NCI-H1694 treated with DMSO at 0.1 percent for 48 hours (cell line): ENCODE results near the gene NUP188.
A peak's percentile ranks its signal among the peaks of the same experiment; 100 is the strongest.
"Not testable (repeated sequence)": the region's sequence is repeated elsewhere in the genome, so short reads cannot be mapped to it uniquely, and the experiment has no call there.

Experiments
- DNase-seq: peaks from one replicate; lab custom pipeline; 2025; lab: John Stamatoyannopoulos, UW

Gene NUP188

GRCh38 chr9:129028192-129028966 is 80.9 kb downstream of the NUP188 start, which contains the start of gene SH3GLB2:
TSS of gene SH3GLB2 (minus strand) at chr9:129028331. CDS start at chr9:129028154, 177 bp downstream.
- DNase-seq, result peak; percentile 66

DNA sequence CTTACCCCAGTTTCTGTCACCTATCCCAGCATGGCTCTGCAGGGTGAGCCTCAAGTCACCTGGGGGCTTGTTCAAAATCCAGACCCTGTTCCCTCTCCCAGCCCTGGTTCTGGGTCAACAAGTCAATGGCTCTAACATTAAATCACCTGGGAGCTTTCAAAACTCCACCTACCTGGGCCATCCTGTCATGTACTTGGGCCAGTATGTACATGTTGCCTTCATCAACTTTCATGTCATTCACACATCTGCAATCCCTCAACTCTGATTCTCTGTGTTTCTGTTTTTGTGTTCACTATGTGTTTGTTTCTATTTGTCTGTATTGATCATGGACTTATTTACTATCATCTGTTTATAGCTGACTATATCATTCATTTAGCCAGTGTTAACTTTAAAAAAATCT is 82.7 kb downstream of the NUP188 start:
- DNase-seq, result no peak

GRCh38 chr9:129031514-129031913 is 84.0 kb downstream of the NUP188 start:
- no peak for DNase-seq

- no peak for DNase-seq
Measured at GRCh38 chr9:129032541-129033159, 85.2 kb downstream of the NUP188 start.

- DNase-seq, result no peak
Measured at GRCh38 chr9:129033216-129033615, 85.7 kb downstream of the NUP188 start.

- not testable (repeated sequence) for DNase-seq
Measured at GRCh38 chr9:129035838-129036237, 88.3 kb downstream of the NUP188 start.

GRCh38 chr9:129036241-129036922 is 88.9 kb downstream of the NUP188 start, which contains the start of gene MIGA2:
TSS of gene MIGA2 (plus strand) at chr9:129036626. CDS start at chr9:129040595, 3,969 bp downstream.
- peak; percentile 96 for DNase-seq

- DNase-seq, result no peak
Measured at GRCh38 chr9:129036923-129037766, 89.6 kb downstream of the NUP188 start.

DNA sequence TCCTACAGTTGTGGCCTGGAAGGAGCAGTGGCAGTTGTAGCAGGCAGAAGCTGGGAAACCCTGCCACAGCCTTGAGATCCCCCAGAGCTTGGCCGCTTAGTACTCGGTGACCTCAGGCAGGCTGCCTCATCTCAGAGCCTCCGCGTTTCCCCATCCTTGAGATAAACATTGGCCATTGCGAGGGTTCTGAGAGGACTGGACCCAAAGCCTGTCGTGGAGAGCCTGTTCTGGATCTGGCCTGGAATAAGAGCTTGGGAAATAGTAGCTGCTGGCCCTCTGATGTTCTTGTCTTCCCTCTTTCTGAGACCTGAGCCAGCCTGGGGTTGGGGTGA is 90.2 kb downstream of the NUP188 start:
- no peak for DNase-seq

DNA sequence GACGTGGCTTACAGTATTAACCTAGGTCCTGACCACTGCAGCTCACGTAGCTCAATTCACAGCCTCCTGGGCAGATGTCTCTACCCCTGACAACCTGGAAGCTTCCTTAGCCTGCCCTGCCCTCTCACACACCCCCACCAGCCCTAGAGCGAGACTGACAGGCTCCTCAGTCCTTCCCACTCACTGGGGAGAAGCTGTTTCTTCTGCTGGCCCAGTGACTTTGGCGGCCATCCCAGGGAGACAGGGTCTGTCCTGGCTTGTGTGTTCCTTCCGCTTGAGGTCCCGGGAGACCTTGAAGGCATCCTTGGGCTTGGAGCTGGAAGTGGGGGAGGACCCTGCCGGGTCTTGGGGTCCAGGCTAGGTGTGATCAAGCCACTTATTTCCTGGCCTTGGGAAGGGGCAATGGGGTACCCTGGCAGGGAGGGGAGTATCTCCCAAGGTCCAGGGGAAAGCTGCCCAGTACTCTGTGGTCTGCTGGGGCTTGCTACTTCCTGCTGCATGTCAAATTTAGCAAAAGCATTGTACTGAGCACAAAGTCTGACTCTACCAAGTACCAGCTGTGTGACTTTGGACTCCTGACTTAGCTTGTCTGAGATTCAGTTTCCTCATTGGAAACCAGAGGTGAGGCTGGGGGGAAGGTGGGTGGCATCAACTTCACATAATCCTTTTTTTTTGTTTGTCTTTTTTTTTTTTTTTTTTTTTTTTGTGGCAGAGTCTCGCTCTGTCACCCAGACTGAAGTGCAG is 90.8 kb downstream of the NUP188 start:
- no peak for DNase-seq

GRCh38 chr9:129040113-129040643 is 92.7 kb downstream of the NUP188 start:
- DNase-seq, result no peak

DNA sequence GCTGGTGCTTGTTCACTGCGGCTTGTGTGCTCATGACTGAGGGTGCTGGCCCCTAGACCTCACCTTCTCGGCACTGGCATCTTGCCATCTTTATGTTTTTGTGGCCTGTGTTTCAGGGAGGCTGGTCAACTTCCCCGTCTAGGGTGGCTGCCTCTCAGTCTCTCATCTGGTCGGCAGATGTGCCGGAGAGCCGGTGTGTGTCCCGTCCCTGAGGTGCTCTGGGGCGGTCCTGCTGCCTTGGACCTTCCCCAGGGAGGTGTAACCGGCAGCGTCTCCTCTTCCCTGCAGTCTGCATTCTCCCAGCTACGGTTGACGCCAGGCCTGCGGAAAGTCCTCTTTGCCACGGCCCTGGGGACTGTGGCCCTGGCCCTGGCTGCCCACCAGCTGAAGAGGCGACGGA is 94.5 kb downstream of the NUP188 start:
- DNase-seq, result no peak

- DNase-seq, result peak; percentile 21
Measured at GRCh38 chr9:129052592-129052991, 105.1 kb downstream of the NUP188 start.

DNA sequence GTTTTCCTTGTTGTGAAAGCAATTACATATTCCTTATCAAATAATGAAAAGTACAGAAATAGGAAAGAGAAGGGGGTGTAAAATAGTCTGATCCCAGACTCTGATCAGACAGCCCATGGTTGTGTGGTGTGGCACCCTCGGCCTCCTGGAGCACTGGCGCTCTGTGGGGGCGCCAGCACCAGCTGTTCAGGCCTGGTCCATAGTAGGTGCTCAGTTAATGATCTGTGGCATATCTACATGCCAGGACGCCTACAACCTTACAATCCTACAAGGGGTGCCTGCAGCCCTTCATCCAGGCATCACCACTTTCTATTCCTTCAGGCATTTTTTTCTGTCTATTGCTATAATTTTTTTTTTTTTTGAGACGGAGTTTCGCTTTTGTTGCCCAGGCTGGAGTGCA is 105.5 kb downstream of the NUP188 start:
- DNase-seq, result no peak

DNA sequence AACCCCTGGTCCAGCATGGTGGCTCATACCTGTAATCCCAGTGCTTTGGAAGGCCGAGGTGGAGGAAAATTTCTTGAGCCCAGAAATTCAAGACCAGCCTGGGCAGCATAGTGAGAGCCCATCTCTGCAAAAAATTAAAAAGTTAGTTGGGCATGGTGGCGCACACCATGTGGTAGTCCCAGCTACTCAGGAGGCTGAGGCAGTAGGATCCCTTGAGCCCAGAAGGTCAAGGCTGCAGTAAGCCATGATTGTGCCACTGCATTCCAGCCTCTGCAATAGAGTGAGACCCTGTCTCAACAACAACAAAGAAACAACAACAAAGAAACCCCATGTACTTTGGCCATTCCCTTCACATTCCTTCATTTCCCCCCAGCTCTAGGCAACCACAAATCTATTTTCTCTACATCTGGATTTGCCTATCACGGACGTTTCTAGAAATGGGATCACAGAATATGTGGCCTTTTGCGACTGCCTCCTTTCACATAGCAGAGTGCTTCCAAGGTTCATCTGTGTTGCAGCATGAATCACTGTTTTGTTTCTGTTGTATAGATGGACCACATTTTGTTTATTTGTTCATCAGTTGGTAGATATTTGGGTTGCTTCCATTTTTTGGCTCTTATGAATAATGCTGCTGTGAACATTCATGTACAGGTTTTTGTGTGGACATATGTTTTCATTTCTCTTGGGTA is 106.8 kb downstream of the NUP188 start:
- DNase-seq, result no peak
